GM15510 (cell line): Measurements from ENCODE around the gene LRRC32.

Source experiments
- POLR2A ChIP-seq: IDR thresholded peaks from 3 replicates; pipeline ENCODE4 v1.6.1; 2011; ENCODE audit warnings: borderline replicate concordance; ENCODE audit not compliant: insufficient read length; ENCODE audit errors: extremely low read depth

Gene LRRC32

GRCh38 chr11:76637491-76638269 lies 32.9 kb downstream of the LRRC32 start:
- TF ChIP-seq POLR2A, result no peak

DNA sequence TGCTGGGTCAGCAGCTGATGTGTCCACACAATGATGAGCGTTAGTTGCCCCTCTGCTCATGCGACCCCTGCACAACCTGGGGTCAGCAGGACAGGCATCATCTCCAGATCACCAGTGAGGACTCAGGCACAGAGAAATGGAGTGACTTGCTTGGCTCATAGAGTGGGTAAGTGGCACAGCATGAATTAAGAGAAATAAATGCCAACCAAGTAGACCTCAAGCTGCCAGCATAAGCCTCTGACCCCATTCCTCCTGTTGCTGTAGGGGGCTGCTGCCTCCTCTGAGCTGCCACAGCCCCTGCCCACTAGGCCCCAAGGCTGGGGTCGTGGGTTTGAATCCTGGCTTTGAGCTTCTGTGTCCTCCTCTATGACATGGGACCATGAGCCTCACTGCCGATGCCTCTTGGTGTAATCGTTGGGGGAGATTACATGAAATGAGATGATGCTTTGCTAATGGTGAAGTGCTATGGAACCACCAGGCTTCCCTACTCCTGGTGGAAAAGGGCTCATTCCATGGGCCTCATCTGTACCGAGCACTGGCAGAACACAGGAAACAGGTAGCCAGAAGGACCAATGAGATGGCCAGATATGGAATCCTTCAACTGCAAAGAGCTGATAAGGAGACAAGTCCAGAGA lies 33.6 kb downstream of the LRRC32 start:
- no peak for TF ChIP-seq POLR2A

- TF ChIP-seq POLR2A, result no peak
Observed at GRCh38 chr11:76635991-76636738, 34.4 kb downstream of the LRRC32 start.

GRCh38 chr11:76634886-76635285 lies 35.7 kb downstream of the LRRC32 start:
- no peak for TF ChIP-seq POLR2A

DNA sequence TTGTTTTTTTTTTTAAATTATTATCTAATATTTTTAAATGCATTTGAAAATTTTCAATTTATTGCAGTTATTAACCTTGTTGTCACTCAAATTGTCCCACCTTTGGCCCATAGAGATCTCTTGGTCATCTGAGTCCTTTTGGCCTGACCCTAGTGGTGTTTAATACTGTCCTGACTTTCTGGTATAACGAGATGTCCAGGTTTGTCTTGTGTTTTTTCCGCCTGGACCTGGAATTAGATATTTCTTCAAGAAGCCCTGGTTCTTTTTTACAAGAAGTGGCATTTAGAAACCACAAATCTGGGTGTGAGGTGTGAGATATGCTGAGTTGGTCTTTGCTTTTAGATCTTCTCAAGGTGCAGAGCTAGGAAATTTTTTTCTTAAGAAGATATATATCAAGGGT lies 38.1 kb downstream of the LRRC32 start:
- TF ChIP-seq POLR2A, result no peak

GRCh38 chr11:76631566-76632308 lies 38.8 kb downstream of the LRRC32 start:
- no peak for TF ChIP-seq POLR2A

DNA sequence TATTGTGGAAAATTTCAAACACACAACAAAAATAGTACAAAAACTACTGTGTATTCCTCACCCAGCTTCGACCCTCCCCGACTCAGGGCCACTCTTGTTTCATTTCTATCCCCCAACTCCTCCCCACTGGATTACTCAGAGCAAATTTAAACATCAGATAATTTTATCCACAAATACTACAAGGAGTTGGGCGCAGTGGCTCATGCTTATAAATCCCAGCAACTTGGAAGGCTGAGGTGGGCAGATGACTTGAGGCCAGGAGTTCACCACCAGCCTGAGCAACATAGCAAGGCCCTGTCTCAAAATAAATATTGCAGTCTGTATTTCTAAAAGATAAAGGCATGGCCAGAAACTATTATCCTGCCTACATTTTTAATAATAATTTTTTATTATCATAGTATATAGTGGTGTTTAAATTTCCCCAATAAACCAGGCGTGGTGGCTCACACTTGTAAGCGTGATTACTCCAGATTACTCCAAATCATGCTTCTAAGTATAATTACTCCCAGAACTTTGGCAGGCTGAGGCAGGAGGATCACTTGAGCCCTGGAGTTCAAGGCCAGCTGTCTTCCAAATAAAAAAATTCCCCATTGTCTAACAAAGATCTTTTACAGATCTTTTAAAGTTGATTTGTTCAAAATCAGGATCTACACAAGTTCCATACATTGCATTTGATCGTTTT lies 39.8 kb downstream of the LRRC32 start:
- TF ChIP-seq POLR2A, result no peak

DNA sequence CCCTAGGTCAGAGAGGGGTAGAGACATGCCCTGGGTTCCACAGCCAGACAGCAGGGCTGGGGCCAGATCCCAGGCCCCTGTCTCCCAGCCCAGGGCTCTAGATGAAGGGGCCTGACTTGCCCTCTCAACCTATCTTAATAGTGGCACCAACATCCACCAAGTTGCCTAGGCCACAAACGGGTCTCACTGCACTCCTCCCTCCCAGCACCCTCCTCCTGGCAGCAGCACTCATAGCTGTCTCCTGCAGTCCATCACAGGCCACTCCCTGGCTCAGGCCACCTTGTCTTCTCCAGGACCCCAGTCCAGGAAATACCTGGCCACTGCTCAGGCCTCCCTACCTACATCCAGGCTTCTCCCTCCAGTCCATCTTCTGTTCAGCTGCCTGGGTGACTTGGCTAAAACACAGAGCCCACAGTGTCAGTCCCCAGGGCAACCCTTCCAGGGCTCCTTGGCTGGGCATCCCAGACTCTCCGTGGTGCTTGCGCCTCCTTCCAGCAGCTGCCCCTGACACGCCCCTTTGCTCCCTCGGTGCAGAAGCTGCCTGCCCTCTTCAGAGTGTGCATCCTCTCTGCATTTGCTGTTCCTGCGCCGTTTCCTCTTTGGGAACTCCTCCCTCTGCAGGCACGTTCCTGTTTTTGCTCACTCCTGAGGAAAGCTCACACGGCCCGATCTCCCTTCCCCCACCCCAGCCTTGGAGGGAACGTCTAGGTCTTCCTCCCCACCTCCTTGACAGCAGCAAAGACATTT lies 40.5 kb downstream of the LRRC32 start:
- no peak for TF ChIP-seq POLR2A

DNA sequence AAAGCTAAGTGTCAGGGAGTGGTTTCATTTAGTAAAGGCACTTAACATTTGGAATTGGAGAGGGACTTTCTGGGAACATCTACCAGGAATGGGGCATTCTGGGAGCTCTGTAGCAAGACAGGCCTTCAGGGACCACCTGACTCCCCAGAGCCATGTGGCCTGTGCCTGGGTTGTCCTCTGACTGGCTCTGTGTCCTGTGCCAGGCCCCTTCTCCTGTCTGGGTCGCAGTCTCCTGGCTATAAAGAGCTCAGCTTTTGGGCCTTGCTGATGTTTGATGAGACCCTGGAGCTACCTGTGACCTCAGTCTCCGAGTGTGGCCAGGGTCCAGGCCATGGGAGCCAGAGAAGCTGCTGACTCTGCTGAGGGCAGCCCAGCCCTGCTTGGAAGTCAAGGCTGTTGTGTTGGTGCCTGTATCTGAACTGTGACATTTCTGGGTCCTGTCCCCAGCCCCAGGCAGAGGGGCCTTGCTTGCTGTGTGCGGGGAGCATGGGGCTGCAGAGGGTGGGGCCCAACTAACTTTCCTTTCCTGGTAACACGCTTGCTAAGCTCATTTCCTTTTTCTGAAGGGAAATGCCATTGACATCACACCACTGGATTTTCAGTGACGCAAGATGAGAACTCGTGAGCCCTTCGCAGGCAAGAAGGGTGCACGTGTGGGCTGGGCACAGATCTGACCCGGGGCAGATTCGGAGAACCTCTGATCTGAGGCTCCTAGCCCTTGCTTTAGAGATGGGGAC lies 41.3 kb downstream of the LRRC32 start:
- TF ChIP-seq POLR2A, result no peak

GRCh38 chr11:76628408-76628947 lies 42.1 kb downstream of the LRRC32 start:
- no peak for TF ChIP-seq POLR2A

- no peak for TF ChIP-seq POLR2A
Observed at GRCh38 chr11:76627606-76628005, 42.9 kb downstream of the LRRC32 start.

GRCh38 chr11:76626921-76627401 lies 43.6 kb downstream of the LRRC32 start:
- TF ChIP-seq POLR2A, result no peak

DNA sequence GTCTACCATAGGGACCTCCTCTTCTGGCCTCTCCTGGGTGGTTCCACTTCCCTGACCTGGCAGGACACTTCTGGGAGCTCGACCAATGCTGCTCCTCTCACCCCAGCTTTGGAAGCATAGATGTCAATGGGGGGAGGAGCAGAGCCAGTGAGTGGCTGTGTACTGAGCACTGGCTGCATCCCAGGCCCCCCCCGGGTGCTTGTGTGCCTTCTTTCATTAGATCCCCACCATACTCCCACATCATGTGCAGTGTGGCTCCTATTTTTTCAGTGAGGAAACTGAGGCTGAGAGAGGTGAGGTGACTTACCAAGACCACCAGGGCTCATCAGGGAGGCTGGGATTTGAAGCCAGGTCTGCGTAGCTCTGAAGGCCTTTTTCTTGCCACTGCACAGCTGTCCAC lies 44.3 kb downstream of the LRRC32 start:
- no peak for TF ChIP-seq POLR2A

DNA sequence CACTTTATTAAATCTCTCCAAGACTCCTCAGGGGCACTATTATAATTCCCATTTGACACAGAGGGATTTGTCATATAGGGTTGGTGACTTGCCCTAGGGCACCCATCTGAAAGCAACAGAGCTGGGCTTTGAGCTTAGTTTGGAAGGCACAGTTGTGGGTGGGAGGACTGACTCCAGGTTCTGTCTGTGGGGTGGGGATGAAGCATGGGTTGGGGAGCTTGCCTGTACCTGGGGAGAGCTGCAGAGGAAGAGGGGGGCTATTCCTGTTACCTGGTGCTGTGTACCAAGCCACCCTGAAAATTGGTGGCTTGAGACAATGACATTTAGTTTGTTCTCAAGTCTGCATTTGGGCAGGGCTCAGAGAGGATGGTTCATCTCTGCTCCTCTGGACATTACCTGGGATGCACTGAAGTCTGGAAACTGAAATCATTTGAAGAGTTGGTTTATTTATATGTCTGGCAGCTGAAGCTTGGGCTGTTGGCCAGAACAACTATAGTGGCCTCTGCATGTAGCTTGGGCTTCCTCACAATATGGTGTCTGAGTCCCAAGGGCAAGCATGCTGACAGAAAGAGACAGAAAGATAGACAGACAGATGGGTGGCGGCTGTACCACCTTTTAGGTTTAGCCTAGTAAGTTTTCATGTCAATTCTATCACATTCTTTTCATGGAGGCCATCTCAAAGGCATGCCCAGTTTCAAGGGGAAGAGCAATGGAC lies 44.9 kb downstream of the LRRC32 start:
- no peak for TF ChIP-seq POLR2A
